Activated gamma-delta T cell treated with anti-CD3 and anti-CD28 coated beads, Interleukin-2, amount 50 U/mL, for 16 hours (primary cell): ENCODE results near the gene PRRX1.

ENCODE experiments used
- DNase-seq: peaks from one replicate; pipeline ENCODE4 v3.0.0-alpha.2; 2020; ENCODE audit warnings: low read depth

The PRRX1 gene

DNA sequence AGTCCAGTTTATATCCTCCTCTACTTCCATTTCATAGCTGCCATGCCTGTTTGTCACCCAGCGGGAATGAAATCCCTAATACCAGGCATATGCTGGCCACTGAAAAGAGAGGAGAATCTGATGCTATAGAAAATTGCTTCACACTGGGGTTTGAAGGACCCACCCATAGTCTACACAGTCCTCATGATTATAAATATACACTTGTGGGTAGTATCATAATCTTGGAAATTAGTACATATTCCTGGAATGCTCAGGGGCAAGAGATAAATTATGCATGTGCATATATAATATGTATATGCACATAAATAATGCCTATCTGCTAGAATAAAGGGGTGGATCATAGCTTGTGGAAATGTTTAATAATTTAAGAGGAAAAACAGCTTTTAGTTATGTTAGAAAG lies 105.8 kb downstream of the PRRX1 start:
- DNase-seq: no peak

DNA sequence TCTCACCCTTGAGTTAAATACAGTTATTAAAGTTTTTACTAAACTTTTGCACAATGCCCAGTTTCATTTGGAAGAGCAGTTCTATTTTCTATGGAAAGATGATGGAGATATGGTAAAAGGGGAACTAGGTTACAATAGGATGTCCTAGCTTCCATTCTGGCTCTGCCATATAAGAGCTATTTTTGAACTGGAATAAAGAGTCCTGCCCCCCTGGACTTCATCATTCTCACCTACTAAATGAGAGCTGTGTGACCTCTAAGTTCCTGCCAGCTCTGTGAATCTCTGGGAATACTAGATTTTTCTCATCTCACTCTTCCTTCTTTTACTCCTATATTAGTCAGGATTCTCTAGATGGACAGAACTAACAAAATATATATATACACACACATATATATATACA lies 106.3 kb downstream of the PRRX1 start:
- DNase-seq: no peak

GRCh38 chr1:170776252-170776651 lies 112.3 kb downstream of the PRRX1 start:
- DNase-seq: no peak

GRCh38 chr1:170776777-170777176 lies 112.8 kb downstream of the PRRX1 start:
- DNase-seq: no peak
